HCT116 (cell line): ENCODE measurements around the gene MYO10. TPM values are rescaled to one million over a fixed set of nuclear protein-coding genes. Genes with fewer than 3 reads are reported as not detected.

Source experiments
- ATAC-seq: fragments of 200-7000 bp; cut with Tn5 transposase; 2 replicates; pipeline ENCODE4 v1.9.1; 2020; ENCODE audit warnings: mild to moderate bottlenecking, moderate library complexity
- BruUV-seq: library from RNA; stranded (reverse); fragments of 400-500 nt; replicated peaks from 2 replicates; lab custom pipeline; 2021; lab: Mats Ljungman, UMichigan
- CTCF ChIA-PET: fragments of 300-600 bp; sonication (Branson Sonifier 250); formaldehyde crosslinking; loops from one replicate; lab custom pipeline; 2021; ENCODE audit warnings: antibody characterized with exemption; lab: Charles Lee
- POLR2A ChIA-PET: fragments of 300-600, 350-600 bp; sonication (Branson Sonifier 250); formaldehyde crosslinking; loops from one replicate; lab custom pipeline; 2021; ENCODE audit warnings: antibody characterized with exemption; lab: Charles Lee
- RAD21 ChIA-PET, 2 experiments: fragments of 300-600 bp; sonication (Branson Sonifier 250); formaldehyde crosslinking; loops; one replicate each; lab custom pipeline; 2023; ENCODE audit warnings: low total read pairs in 2 of 2; ENCODE audit not compliant: uncharacterized antibody in 2 of 2, unreplicated experiment in 2 of 2, low non-redundant PET in 1 of 2; lab: Charles Lee
- DNase-seq: peaks from one replicate; pipeline ENCODE4 v3.0.0-alpha.2; 2010; ENCODE audit warnings: low read depth, low spot score
- H2AFZ ChIP-seq: fragments of 200-600 bp; shearing (Covaris generic), sonication (generic); 2 replicates; pipeline ENCODE4 v1.6.1; 2017; ENCODE audit warnings: low read depth, mixed run types, mixed read lengths, antibody characterized with exemption, low read length; ENCODE audit not compliant: poor library complexity, severe bottlenecking
- H3K27ac ChIP-seq: 2 replicates; pipeline ENCODE4 v1.5.1; 2012; ENCODE audit warnings: low read depth, low read length
- H3K27me3 ChIP-seq: fragments of 200-600 bp; sonication (generic); 2 replicates; pipeline ENCODE4 v1.6.1; 2016; ENCODE audit warnings: mixed run types, low read length, mixed read lengths; ENCODE audit not compliant: insufficient read depth
- H3K36me3 ChIP-seq, 2 experiments: fragments of 200-500 bp in 1 of 2; fragments of 200-600 bp in 1 of 2; sonication (Bioruptor generic) in 1 of 2; sonication (generic) in 1 of 2; 2 replicates each; pipeline versions ENCODE4 v1.5.1 to v1.6.1; 2014 to 2016; ENCODE audit warnings: low read length in 2 of 2, inconsistent platforms in 1 of 2, mixed read lengths in 1 of 2, mixed run types in 1 of 2; ENCODE audit not compliant: insufficient read depth in 2 of 2, control insufficient read depth in 1 of 2
- H3K4me1 ChIP-seq, 2 experiments: fragments of 200-600 bp in 1 of 2; sonication (generic) in 1 of 2; 2 replicates each; pipeline versions ENCODE4 v1.5.1 to v1.6.1; 2012 to 2017; ENCODE audit warnings: low read length in 2 of 2, inconsistent platforms in 1 of 2, mild to moderate bottlenecking in 1 of 2, mixed read lengths in 1 of 2, mixed run types in 1 of 2, moderate library complexity in 1 of 2; ENCODE audit not compliant: insufficient read depth in 2 of 2, control insufficient read depth in 1 of 2
- H3K4me2 ChIP-seq: fragments of 200-600 bp; sonication (generic); 2 replicates; pipeline ENCODE4 v1.6.1; 2017; ENCODE audit warnings: mixed run types, low read length, mixed read lengths
- H3K4me3 ChIP-seq, 2 experiments: fragments of 200-600 bp in 1 of 2; sonication (generic) in 1 of 2; replicated peaks in 1 of 2; 2 replicates each; pipeline ENCODE4 v1.5.1; 2011 to 2016; ENCODE audit warnings: low read length in 2 of 2, control low read depth in 1 of 2, low read depth in 1 of 2, mild to moderate bottlenecking in 1 of 2, mixed read lengths in 1 of 2, mixed run types in 1 of 2
- H3K79me2 ChIP-seq: fragments of 200-600 bp; sonication (generic); 2 replicates; pipeline ENCODE4 v1.6.1; 2017; ENCODE audit warnings: mild to moderate bottlenecking, mixed run types, low read length, moderate library complexity, mixed read lengths; ENCODE audit not compliant: insufficient read depth
- H3K9ac ChIP-seq: fragments of 200-600 bp; sonication (generic); 2 replicates; pipeline ENCODE4 v1.6.1; 2016; ENCODE audit warnings: low read length, mixed read lengths
- H3K9me2 ChIP-seq: fragments of 200-600 bp; sonication (generic), shearing (Covaris generic); 2 replicates; pipeline ENCODE4 v1.6.1; 2017; ENCODE audit warnings: mixed run types, mild to moderate bottlenecking, moderate library complexity; ENCODE audit not compliant: insufficient read depth
- H3K9me3 ChIP-seq, 2 experiments: fragments of 200-500 bp in 1 of 2; fragments of 200-600 bp in 1 of 2; sonication (Bioruptor generic) in 1 of 2; sonication (generic) in 1 of 2; 2 replicates each; pipeline ENCODE4 v1.6.1; 2014 to 2017; ENCODE audit warnings: low read length in 2 of 2, mixed read lengths in 2 of 2, inconsistent platforms in 1 of 2, low read depth in 1 of 2, mild to moderate bottlenecking in 1 of 2, mixed run types in 1 of 2, moderate library complexity in 1 of 2; ENCODE audit not compliant: control insufficient read depth in 1 of 2, insufficient read depth in 1 of 2
- H4K20me1 ChIP-seq: fragments of 200-600 bp; sonication (generic), shearing (Covaris generic); 2 replicates; pipeline ENCODE4 v1.6.1; 2017; ENCODE audit warnings: mixed run types, mild to moderate bottlenecking, moderate library complexity; ENCODE audit not compliant: insufficient read depth
- CBX3 ChIP-seq: IDR thresholded peaks from 2 replicates; pipeline ENCODE4 v1.6.1; 2012; ENCODE audit warnings: low read depth
- ELF1 ChIP-seq: IDR thresholded peaks from 2 replicates; pipeline ENCODE4 v1.6.1; 2012; ENCODE audit warnings: low read depth, borderline replicate concordance
- POLR2A ChIP-seq: IDR thresholded peaks from 2 replicates; pipeline ENCODE4 v1.7.0; 2011; ENCODE audit warnings: borderline replicate concordance; ENCODE audit not compliant: insufficient read depth, insufficient read length; ENCODE audit errors: extremely low read depth
- POLR2AphosphoS5 ChIP-seq: IDR thresholded peaks from 2 replicates; pipeline ENCODE4 v1.6.1; 2011; ENCODE audit warnings: mild to moderate bottlenecking, low read depth, low read length, moderate library complexity
- SIN3A ChIP-seq: IDR thresholded peaks from 2 replicates; pipeline ENCODE4 v1.6.1; 2012; ENCODE audit warnings: low read depth
- TCF7L2 ChIP-seq: IDR thresholded peaks from 2 replicates; pipeline ENCODE4 v1.7.0; 2011; ENCODE audit warnings: borderline replicate concordance, inconsistent platforms; ENCODE audit not compliant: insufficient read depth, insufficient read length; ENCODE audit errors: extremely low read depth
- YY1 ChIP-seq: IDR thresholded peaks from 2 replicates; pipeline ENCODE4 v1.6.1; 2011; ENCODE audit warnings: low read length, low read depth, moderate library complexity, mild to moderate bottlenecking; ENCODE audit not compliant: insufficient replicate concordance; ENCODE audit errors: extremely low read depth
- ZNF274 ChIP-seq: fragments of 200-500 bp; sonication (Bioruptor generic); IDR thresholded peaks from 2 replicates; pipeline ENCODE4 v1.6.1; 2014; ENCODE audit warnings: mild to moderate bottlenecking, low read depth, low read length, inconsistent platforms
- intact Hi-C: fragments of 100-400 bp; cut with micrococcal nuclease; formaldehyde crosslinking; loops from 2 replicates; pipeline ENCODE4 v1.10.0; 2022
- total RNA-seq: library from RNA; stranded (reverse); gene quantifications from one replicate; pipeline ENCODE4 v1.2.1, GENCODE V29; 2021; ENCODE audit not compliant: unreplicated experiment
- TF ChIP-seq, protein P1 (sequence below): IDR thresholded peaks from 2 replicates; pipeline ENCODE4 v1.6.1; 2012
- TF ChIP-seq, protein P2 (sequence below): IDR thresholded peaks from 2 replicates; pipeline ENCODE4 v1.6.1; 2012; ENCODE audit warnings: low read depth

Gene MYO10
- total RNA-seq, 1 experiment from 2014 or later, result 34.9 TPM

GRCh38 chr5:16927613-16928012 lies 8.5 kb downstream of the MYO10 start:
- TF ChIP-seq POLR2A (no peak), POLR2AphosphoS5 (no peak), YY1 (no peak), SIN3A (no peak), CBX3 (no peak), ELF1 (no peak), TCF7L2 (no peak), ZNF274 (no peak)
- TF ChIP-seq, protein P1, sequence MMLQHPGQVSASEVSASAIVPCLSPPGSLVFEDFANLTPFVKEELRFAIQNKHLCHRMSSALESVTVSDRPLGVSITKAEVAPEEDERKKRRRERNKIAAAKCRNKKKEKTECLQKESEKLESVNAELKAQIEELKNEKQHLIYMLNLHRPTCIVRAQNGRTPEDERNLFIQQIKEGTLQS, result no peak
- TF ChIP-seq, protein P2, sequence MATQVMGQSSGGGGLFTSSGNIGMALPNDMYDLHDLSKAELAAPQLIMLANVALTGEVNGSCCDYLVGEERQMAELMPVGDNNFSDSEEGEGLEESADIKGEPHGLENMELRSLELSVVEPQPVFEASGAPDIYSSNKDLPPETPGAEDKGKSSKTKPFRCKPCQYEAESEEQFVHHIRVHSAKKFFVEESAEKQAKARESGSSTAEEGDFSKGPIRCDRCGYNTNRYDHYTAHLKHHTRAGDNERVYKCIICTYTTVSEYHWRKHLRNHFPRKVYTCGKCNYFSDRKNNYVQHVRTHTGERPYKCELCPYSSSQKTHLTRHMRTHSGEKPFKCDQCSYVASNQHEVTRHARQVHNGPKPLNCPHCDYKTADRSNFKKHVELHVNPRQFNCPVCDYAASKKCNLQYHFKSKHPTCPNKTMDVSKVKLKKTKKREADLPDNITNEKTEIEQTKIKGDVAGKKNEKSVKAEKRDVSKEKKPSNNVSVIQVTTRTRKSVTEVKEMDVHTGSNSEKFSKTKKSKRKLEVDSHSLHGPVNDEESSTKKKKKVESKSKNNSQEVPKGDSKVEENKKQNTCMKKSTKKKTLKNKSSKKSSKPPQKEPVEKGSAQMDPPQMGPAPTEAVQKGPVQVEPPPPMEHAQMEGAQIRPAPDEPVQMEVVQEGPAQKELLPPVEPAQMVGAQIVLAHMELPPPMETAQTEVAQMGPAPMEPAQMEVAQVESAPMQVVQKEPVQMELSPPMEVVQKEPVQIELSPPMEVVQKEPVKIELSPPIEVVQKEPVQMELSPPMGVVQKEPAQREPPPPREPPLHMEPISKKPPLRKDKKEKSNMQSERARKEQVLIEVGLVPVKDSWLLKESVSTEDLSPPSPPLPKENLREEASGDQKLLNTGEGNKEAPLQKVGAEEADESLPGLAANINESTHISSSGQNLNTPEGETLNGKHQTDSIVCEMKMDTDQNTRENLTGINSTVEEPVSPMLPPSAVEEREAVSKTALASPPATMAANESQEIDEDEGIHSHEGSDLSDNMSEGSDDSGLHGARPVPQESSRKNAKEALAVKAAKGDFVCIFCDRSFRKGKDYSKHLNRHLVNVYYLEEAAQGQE, result no peak
- intact Hi-C loops, result no loop called here
- Histone ChIP-seq H3K4me1 (peaks cover 13 to 21% of the 10 kb centered on the region in 2 experiments), H3K9me3 (no peaks in the 10 kb centered on the region), H4K20me1 (no peaks in the 10 kb centered on the region), H3K36me3 (no peaks in the 10 kb centered on the region), H3K4me3 (no peak overlapping the region), H3K9ac (no peak overlapping the region), H3K27me3 (no peaks in the 10 kb centered on the region), H3K9me2 (no peaks in the 10 kb centered on the region), H3K4me2 (peak overlapping the region; percentile 11), H2AFZ (no peak overlapping the region), H3K79me2 (peaks cover 86% of the 10 kb centered on the region), H3K27ac (no peak overlapping the region)
- DNase-seq (no peak), ATAC-seq (no peak)
- ChIA-PET RAD21 (no interaction called here), CTCF (interaction anchor here (1.3 to 2.0 kb wide), 2 partner anchors 205 to 262 kb away, joined by 4 to 6 read pairs; no protein-coding TSS in a partner anchor), POLR2A (no interaction called here)
- no TSS peak for BruUV-seq
